OCI-LY7 (cell line): Measurements from ENCODE around the gene MS4A6E. TPM values are rescaled to one million over a fixed set of nuclear protein-coding genes. Genes with fewer than 3 reads are reported as not detected.
"Not testable (repeated sequence)": the region's sequence is repeated elsewhere in the genome, so short reads cannot be mapped to it uniquely, and the experiment has no call there.

Experiments used
- BruUV-seq: library from RNA; stranded (reverse); fragments of 400-500 nt; replicated peaks from 2 replicates; lab custom pipeline; 2021; lab: Mats Ljungman, UMichigan
- CTCF ChIA-PET: fragments of 300-600 bp; sonication (Branson Sonifier 250); formaldehyde crosslinking; loops from one replicate; lab custom pipeline; 2022; ENCODE audit warnings: antibody characterized with exemption; ENCODE audit not compliant: unreplicated experiment; lab: Charles Lee
- POLR2A ChIA-PET: fragments of 300-600 bp; sonication (Branson Sonifier 250); formaldehyde crosslinking; loops from one replicate; lab custom pipeline; 2022; ENCODE audit warnings: antibody characterized with exemption; lab: Charles Lee
- DNase-seq: peaks from one replicate; pipeline ENCODE4 v3.0.0-alpha.2; 2015; ENCODE audit warnings: low spot score
- H2AFZ ChIP-seq: fragments of 200-600 bp; sonication (generic), shearing (Covaris generic); 2 replicates; pipeline ENCODE4 v1.6.1; 2014; ENCODE audit warnings: mild to moderate bottlenecking, antibody characterized with exemption, low read length, moderate library complexity
- H3K27ac ChIP-seq: fragments of 200-600 bp; sonication (generic); 2 replicates; pipeline ENCODE4 v1.5.1; 2014; ENCODE audit warnings: mixed run types, low read depth, mild to moderate bottlenecking, moderate library complexity, low read length, inconsistent platforms; ENCODE audit not compliant: poor library complexity, severe bottlenecking
- H3K36me3 ChIP-seq: fragments of 200-600 bp; sonication (generic); 2 replicates; pipeline ENCODE4 v1.6.1; 2014; ENCODE audit warnings: mild to moderate bottlenecking, antibody characterized with exemption, low read length, moderate library complexity, mixed read lengths; ENCODE audit not compliant: insufficient read depth
- H3K4me1 ChIP-seq: fragments of 200-600 bp; sonication (generic); 2 replicates; pipeline ENCODE4 v1.5.1; 2014; ENCODE audit warnings: mild to moderate bottlenecking, low read length; ENCODE audit not compliant: insufficient read depth, poor library complexity, severe bottlenecking
- H3K4me2 ChIP-seq: fragments of 200-600 bp; sonication (generic); 2 replicates; pipeline ENCODE4 v1.6.1; 2014; ENCODE audit warnings: mild to moderate bottlenecking, low read length
- H3K4me3 ChIP-seq: fragments of 200-600 bp; sonication (generic); 2 replicates; pipeline ENCODE4 v1.5.1; 2014; ENCODE audit warnings: mild to moderate bottlenecking, low read depth, low read length; ENCODE audit not compliant: poor library complexity, severe bottlenecking
- H3K79me2 ChIP-seq: fragments of 200-600 bp; sonication (generic); 2 replicates; pipeline ENCODE4 v1.6.1; 2016; ENCODE audit warnings: low read depth, mild to moderate bottlenecking, low read length, moderate library complexity, mixed read lengths; ENCODE audit not compliant: insufficient read depth
- H3K9me2 ChIP-seq: fragments of 200-600 bp; sonication (generic); 2 replicates; pipeline ENCODE4 v1.6.1; 2016; ENCODE audit warnings: mild to moderate bottlenecking, low read length, mixed read lengths; ENCODE audit not compliant: insufficient read depth
- H3K9me3 ChIP-seq: fragments of 200-600 bp; sonication (generic); 2 replicates; pipeline ENCODE4 v1.6.1; 2014; ENCODE audit warnings: mild to moderate bottlenecking, mixed run types, low read length, mixed read lengths
- H4K20me1 ChIP-seq: fragments of 200-600 bp; sonication (generic); 2 replicates; pipeline ENCODE4 v1.6.1; 2014; ENCODE audit warnings: mild to moderate bottlenecking, antibody characterized with exemption, low read length, moderate library complexity, mixed read lengths; ENCODE audit not compliant: insufficient read depth
- EZH2phosphoT487 ChIP-seq: fragments of 200-600 bp; sonication (generic); IDR thresholded peaks from 2 replicates; pipeline ENCODE4 v1.6.1; 2018; ENCODE audit warnings: low read depth, borderline replicate concordance, mild to moderate bottlenecking, mixed run types, antibody characterized with exemption, low read length, moderate library complexity, mixed read lengths
- intact Hi-C: fragments of 100-400 bp; cut with micrococcal nuclease; formaldehyde crosslinking; loops from one replicate; pipeline ENCODE4 v1.10.0; 2022; ENCODE audit not compliant: unreplicated experiment
- total RNA-seq, 2 experiments: library from RNA; depleted of rRNA in 1 of 2; stranded (reverse); fragments of >200 nt in 1 of 2; shearing (Covaris generic) in 1 of 2; gene quantifications; 2 replicates each; pipeline ENCODE4 v1.2.3, GENCODE V29; 2014 to 2022
- TF ChIP-seq, protein P1 (sequence below): fragments of 200-600 bp; sonication (generic); conservative IDR thresholded peaks from 2 replicates; pipeline ENCODE4 v1.5.1; 2014; ENCODE audit warnings: mild to moderate bottlenecking, antibody characterized with exemption, low read length, moderate library complexity, mixed read lengths

The MS4A6E gene
- total RNA-seq, 2 experiments from 2014 or later, result not detected

GRCh38 chr11:60292145-60292544, 34.9 kb upstream of the MS4A6E start:
- intact Hi-C loops, result no loop called here
- no peak overlapping the region for H3K4me2 ChIP-seq
- CTCF ChIA-PET, result no interaction called here
- H3K79me2 ChIP-seq, result no peaks in the 10 kb centered on the region
- H3K36me3 ChIP-seq, result no peaks in the 10 kb centered on the region
- H3K4me1 ChIP-seq, result no peaks in the 10 kb centered on the region
- no peak overlapping the region for H3K4me3 ChIP-seq
- TF ChIP-seq, protein P1, sequence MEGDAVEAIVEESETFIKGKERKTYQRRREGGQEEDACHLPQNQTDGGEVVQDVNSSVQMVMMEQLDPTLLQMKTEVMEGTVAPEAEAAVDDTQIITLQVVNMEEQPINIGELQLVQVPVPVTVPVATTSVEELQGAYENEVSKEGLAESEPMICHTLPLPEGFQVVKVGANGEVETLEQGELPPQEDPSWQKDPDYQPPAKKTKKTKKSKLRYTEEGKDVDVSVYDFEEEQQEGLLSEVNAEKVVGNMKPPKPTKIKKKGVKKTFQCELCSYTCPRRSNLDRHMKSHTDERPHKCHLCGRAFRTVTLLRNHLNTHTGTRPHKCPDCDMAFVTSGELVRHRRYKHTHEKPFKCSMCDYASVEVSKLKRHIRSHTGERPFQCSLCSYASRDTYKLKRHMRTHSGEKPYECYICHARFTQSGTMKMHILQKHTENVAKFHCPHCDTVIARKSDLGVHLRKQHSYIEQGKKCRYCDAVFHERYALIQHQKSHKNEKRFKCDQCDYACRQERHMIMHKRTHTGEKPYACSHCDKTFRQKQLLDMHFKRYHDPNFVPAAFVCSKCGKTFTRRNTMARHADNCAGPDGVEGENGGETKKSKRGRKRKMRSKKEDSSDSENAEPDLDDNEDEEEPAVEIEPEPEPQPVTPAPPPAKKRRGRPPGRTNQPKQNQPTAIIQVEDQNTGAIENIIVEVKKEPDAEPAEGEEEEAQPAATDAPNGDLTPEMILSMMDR, result no peak
- TF ChIP-seq EZH2phosphoT487, result no peak
- DNase-seq, result no peak
- BruUV-seq, result no TSS peak
- no peak overlapping the region for H2AFZ ChIP-seq
- H3K9me3 ChIP-seq, result no peaks in the 10 kb centered on the region
- no peak overlapping the region for H3K27ac ChIP-seq
- H4K20me1 ChIP-seq, result no peaks in the 10 kb centered on the region
- POLR2A ChIA-PET, result no interaction called here
- H3K9me2 ChIP-seq, result no peaks in the 10 kb centered on the region

- Histone ChIP-seq H3K36me3 (no peaks in the 10 kb centered on the region), H3K9me2 (no peaks in the 10 kb centered on the region), H3K4me1 (no peaks in the 10 kb centered on the region), H3K9me3 (no peaks in the 10 kb centered on the region), H3K4me3 (no peak overlapping the region), H3K27ac (no peak overlapping the region), H3K4me2 (no peak overlapping the region), H3K79me2 (no peaks in the 10 kb centered on the region), H4K20me1 (no peaks in the 10 kb centered on the region), H2AFZ (no peak overlapping the region)
- no TSS peak for BruUV-seq
- ChIA-PET POLR2A (no interaction called here), CTCF (no interaction called here)
- TF ChIP-seq, protein P1, result no peak
- no peak for TF ChIP-seq EZH2phosphoT487
- intact Hi-C loops, result no loop called here
- no peak for DNase-seq
Observed at GRCh38 chr11:60301178-60301577, 25.9 kb upstream of the MS4A6E start.

DNA sequence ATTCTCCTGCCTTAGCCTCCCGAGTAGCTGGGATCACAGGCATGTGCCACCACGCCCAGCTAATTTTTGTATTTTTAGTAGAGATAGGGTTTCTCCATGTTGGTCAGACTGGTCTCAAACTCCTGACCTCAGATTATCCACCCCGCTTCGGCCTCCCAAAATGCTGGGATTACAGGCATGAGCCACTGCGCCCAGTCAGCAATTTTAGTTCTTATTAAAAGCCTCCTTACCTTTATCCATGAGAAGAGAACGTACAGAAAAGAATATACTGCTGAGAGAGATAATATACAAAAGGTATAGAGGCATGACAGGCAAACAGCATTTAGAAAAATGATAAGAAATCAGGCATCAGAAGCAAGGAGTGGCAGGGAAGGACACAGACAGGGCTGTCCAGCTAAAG, 25.2 kb upstream of the MS4A6E start:
- H3K9me2 ChIP-seq, intact Hi-C loops, H3K4me2 ChIP-seq, BruUV-seq, H3K9me3 ChIP-seq, H3K4me1 ChIP-seq, H4K20me1 ChIP-seq, H3K27ac ChIP-seq, H3K79me2 ChIP-seq, H3K36me3 ChIP-seq, H2AFZ ChIP-seq, DNase-seq, H3K4me3 ChIP-seq, CTCF ChIA-PET: not testable (repeated sequence)
- POLR2A ChIA-PET, result interaction anchor here (0.9 kb wide), 1 partner anchor 18 kb away, joined by 3 read pairs; no protein-coding TSS in a partner anchor
